ENCODE measurements around the gene UBE2J1.

Gene UBE2J1

DNA sequence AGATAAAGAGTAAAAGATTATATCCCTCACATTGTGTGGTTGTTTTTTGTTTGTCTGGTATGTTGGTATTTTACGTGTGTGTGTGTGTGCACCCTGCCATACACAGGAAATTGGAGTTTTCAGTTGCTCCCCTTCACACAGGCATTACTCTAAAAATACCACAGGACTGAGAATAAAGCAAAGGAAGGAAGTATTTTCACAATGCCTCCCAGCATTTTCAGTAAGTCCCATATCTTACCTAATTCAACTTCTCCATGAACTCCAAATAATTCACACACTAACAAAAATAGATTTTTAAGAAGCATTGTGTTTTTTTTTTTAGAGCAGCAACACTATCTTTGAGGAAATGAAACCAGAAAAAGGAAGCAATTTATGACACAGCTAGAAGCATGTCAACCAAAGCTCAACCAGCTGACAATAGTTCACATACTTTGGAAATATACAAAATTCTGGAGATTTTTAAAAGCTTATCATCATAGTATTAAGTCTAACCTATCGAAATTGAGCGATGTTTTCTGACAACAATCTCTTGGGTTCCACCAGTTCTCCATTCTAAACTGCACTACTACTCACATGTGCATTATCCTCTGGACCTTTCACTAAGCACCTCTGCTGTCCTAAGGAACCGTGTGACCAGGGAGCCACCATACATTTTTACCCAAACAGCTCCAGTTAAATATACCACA lies 2.1 kb downstream of the UBE2J1 start:
- no peaks in the 10 kb centered on the region for H3K9me3 ChIP-seq (ENCODE audit: control insufficient read depth, insufficient read depth, low read depth, low read length)
- H3K27ac ChIP-seq (ENCODE audit: extremely low read depth, low read depth, low read length), result no peak overlapping the region
- H3K4me3 ChIP-seq (ENCODE audit: low read depth, low read length), result peak overlapping the region; percentile 3; the same call in 1 of the 2 replicates
- TF ChIP-seq KLF9 (tag by site-specific recombination; IDR thresholded peaks at IDR 0.05; ENCODE audit: low read depth) (no peak), ZNF548 (tag by site-specific recombination; IDR thresholded peaks at IDR 0.05) (no peak), ZNF561 (tag by site-specific recombination; IDR thresholded peaks at IDR 0.05; ENCODE audit: borderline replicate concordance) (no peak), SCRT2 (tag by site-specific recombination; IDR thresholded peaks at IDR 0.05) (no peak)
- TF ChIP-seq, protein P1, sequence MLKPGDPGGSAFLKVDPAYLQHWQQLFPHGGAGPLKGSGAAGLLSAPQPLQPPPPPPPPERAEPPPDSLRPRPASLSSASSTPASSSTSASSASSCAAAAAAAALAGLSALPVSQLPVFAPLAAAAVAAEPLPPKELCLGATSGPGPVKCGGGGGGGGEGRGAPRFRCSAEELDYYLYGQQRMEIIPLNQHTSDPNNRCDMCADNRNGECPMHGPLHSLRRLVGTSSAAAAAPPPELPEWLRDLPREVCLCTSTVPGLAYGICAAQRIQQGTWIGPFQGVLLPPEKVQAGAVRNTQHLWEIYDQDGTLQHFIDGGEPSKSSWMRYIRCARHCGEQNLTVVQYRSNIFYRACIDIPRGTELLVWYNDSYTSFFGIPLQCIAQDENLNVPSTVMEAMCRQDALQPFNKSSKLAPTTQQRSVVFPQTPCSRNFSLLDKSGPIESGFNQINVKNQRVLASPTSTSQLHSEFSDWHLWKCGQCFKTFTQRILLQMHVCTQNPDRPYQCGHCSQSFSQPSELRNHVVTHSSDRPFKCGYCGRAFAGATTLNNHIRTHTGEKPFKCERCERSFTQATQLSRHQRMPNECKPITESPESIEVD (tag by site-specific recombination; IDR thresholded peaks at IDR 0.05), result 0 out of 2 replicates have a peak, but pooled peaks have one; percentile 18
- CTCF ChIA-PET, result interaction anchor here (0.7 to 2.6 kb wide), 8 partner anchors 16 to 368 kb away, joined by 3 to 12 read pairs (median 4); no protein-coding TSS in a partner anchor
- no peaks in the 10 kb centered on the region for H3K36me3 ChIP-seq (ENCODE audit: control insufficient read depth in 2 of 2, insufficient read depth in 1 of 2, low read length in 2 of 2)
- POLR2A ChIA-PET, result interaction anchor here (0.7 to 2.0 kb wide), 10 partner anchors 9 to 387 kb away, joined by 3 to 11 read pairs (median 3); partner anchors contain the start of gene RNGTT
- peaks cover 16% of the 10 kb centered on the region for H3K4me1 ChIP-seq (ENCODE audit: control insufficient read depth, insufficient read depth, low read length)

DNA sequence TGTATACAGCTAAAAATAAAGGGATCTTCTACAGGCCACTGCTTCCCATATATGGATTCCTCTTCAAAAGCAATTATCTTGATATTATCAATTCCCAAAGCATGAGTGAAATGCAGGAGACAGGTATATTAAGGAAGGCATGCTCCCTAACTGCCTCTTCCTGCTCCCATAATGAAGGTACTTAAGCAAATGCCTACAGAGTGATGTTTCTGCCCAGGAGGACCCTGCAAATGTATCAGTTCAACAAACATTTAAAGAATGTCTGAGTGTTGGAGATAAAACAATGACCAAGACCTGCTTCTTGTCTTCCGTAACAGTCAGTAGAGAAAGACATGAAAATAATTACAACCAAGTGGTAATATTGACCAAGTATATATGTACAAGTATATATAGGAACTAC lies 4.2 kb downstream of the UBE2J1 start:
- Histone ChIP-seq H3K36me3 (ENCODE audit: control insufficient read depth in 2 of 2, insufficient read depth in 1 of 2, low read length in 2 of 2) (no peaks in the 10 kb centered on the region), H3K4me1 (ENCODE audit: control insufficient read depth, insufficient read depth, low read length) (peaks cover 13% of the 10 kb centered on the region), H3K9me3 (ENCODE audit: control insufficient read depth, insufficient read depth, low read depth, low read length) (no peaks in the 10 kb centered on the region), H3K27ac (ENCODE audit: extremely low read depth, low read depth, low read length) (no peak overlapping the region), H3K4me3 (ENCODE audit: low read depth, low read length) (no peak overlapping the region)
- POLR2A ChIA-PET, result interaction anchor here (0.6 to 4.1 kb wide), 4 partner anchors 25 to 268 kb away, joined by 3 to 16 read pairs (median 6); partner anchors contain the start of gene PNRC1
- CTCF ChIA-PET, result interaction anchor here (0.5 to 2.6 kb wide), 7 partner anchors 15 to 240 kb away, joined by 3 to 12 read pairs (median 4); no protein-coding TSS in a partner anchor
- TF ChIP-seq ZNF658 (tag by site-specific recombination; IDR thresholded peaks at IDR 0.05) (no peak), ZNF112 (tag by site-specific recombination; IDR thresholded peaks at IDR 0.05) (no peak), OSR2 (tag by site-specific recombination; IDR thresholded peaks at IDR 0.05) (no peak), ZFP69B (tag by site-specific recombination; IDR thresholded peaks at IDR 0.05) (no peak), ZNF214 (tag by site-specific recombination; IDR thresholded peaks at IDR 0.05; ENCODE audit: borderline replicate concordance) (no peak), ZNF514 (tag by site-specific recombination; IDR thresholded peaks at IDR 0.05) (no peak), KLF9 (tag by site-specific recombination; IDR thresholded peaks at IDR 0.05; ENCODE audit: low read depth) (no peak), ZNF830 (tag by site-specific recombination; IDR thresholded peaks at IDR 0.05; ENCODE audit: low read depth) (no peak), ZNF211 (tag by site-specific recombination; IDR thresholded peaks at IDR 0.05; ENCODE audit: low read depth) (no peak), ZNF501 (tag by site-specific recombination; IDR thresholded peaks at IDR 0.05) (no peak), WT1 (tag by site-specific recombination; IDR thresholded peaks at IDR 0.05) (no peak), SETDB1 (IDR thresholded peaks at IDR 0.05; ENCODE audit: insufficient read length, low read length) (no peak), ZNF2 (tag by site-specific recombination; IDR thresholded peaks at IDR 0.05) (no peak)
- TF ChIP-seq, protein P2, sequence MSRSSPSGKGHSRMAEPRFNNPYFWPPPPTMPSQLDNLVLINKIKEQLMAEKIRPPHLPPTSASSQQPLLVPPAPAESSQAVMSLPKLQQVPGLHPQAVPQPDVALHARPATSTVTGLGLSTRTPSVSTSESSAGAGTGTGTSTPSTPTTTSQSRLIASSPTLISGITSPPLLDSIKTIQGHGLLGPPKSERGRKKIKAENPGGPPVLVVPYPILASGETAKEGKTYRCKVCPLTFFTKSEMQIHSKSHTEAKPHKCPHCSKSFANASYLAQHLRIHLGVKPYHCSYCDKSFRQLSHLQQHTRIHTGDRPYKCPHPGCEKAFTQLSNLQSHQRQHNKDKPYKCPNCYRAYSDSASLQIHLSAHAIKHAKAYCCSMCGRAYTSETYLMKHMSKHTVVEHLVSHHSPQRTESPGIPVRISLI (tag by site-specific recombination; IDR thresholded peaks at IDR 0.05), result no peak
- TF ChIP-seq, protein P3, sequence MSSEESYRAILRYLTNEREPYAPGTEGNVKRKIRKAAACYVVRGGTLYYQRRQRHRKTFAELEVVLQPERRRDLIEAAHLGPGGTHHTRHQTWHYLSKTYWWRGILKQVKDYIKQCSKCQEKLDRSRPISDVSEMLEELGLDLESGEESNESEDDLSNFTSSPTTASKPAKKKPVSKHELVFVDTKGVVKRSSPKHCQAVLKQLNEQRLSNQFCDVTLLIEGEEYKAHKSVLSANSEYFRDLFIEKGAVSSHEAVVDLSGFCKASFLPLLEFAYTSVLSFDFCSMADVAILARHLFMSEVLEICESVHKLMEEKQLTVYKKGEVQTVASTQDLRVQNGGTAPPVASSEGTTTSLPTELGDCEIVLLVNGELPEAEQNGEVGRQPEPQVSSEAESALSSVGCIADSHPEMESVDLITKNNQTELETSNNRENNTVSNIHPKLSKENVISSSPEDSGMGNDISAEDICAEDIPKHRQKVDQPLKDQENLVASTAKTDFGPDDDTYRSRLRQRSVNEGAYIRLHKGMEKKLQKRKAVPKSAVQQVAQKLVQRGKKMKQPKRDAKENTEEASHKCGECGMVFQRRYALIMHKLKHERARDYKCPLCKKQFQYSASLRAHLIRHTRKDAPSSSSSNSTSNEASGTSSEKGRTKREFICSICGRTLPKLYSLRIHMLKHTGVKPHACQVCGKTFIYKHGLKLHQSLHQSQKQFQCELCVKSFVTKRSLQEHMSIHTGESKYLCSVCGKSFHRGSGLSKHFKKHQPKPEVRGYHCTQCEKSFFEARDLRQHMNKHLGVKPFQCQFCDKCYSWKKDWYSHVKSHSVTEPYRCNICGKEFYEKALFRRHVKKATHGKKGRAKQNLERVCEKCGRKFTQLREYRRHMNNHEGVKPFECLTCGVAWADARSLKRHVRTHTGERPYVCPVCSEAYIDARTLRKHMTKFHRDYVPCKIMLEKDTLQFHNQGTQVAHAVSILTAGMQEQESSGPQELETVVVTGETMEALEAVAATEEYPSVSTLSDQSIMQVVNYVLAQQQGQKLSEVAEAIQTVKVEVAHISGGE (tag by site-specific recombination; conservative IDR thresholded peaks at IDR 0.05; ENCODE audit: low read depth), result no peak
- TF ChIP-seq, protein P4, sequence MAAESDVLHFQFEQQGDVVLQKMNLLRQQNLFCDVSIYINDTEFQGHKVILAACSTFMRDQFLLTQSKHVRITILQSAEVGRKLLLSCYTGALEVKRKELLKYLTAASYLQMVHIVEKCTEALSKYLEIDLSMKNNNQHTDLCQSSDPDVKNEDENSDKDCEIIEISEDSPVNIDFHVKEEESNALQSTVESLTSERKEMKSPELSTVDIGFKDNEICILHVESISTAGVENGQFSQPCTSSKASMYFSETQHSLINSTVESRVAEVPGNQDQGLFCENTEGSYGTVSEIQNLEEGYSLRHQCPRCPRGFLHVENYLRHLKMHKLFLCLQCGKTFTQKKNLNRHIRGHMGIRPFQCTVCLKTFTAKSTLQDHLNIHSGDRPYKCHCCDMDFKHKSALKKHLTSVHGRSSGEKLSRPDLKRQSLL (tag by site-specific recombination; IDR thresholded peaks at IDR 0.05), result no peak
- TF ChIP-seq, protein P5, sequence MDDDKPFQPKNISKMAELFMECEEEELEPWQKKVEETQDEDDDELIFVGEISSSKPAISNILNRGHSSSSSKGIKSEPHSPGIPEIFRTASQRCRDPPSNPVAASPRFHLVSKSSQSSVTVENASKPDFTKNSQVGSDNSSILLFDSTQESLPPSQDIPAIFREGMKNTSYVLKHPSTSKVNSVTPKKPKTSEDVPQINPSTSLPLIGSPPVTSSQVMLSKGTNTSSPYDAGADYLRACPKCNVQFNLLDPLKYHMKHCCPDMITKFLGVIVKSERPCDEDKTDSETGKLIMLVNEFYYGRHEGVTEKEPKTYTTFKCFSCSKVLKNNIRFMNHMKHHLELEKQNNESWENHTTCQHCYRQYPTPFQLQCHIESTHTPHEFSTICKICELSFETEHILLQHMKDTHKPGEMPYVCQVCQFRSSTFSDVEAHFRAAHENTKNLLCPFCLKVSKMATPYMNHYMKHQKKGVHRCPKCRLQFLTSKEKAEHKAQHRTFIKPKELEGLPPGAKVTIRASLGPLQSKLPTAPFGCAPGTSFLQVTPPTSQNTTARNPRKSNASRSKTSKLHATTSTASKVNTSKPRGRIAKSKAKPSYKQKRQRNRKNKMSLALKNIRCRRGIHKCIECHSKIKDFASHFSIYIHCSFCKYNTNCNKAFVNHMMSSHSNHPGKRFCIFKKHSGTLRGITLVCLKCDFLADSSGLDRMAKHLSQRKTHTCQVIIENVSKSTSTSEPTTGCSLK (tag by site-specific recombination; IDR thresholded peaks at IDR 0.05), result no peak

All from HEK293 (cell line).